Sigmoid colon (tissue), 7 donors: ENCODE data around the gene MYO9A. TPM values are rescaled to one million over a fixed set of nuclear protein-coding genes. Genes with fewer than 3 reads are reported as not detected.

ENCODE experiments used
- DNase-seq: peaks from one replicate; pipeline ENCODE4 v3.0.0-alpha.2; 2019
- H3K27ac ChIP-seq, 4 donors: fragments of 200-600 bp; sonication (generic); one replicate each; pipeline ENCODE4 v1.5.1; 2016 to 2019; ENCODE audit warnings: mild to moderate bottlenecking in 1 of 4
- H3K27me3 ChIP-seq, 3 donors: fragments of 200-600 bp; sonication (generic); one replicate each; pipeline ENCODE4 v1.5.1; 2019; ENCODE audit warnings: mild to moderate bottlenecking in 1 of 3
- H3K36me3 ChIP-seq, 4 donors: fragments of 200-600 bp; sonication (generic); one replicate each; pipeline ENCODE4 v1.5.1; 2016 to 2019
- H3K4me1 ChIP-seq, 4 donors: fragments of 200-600 bp; sonication (generic); one replicate each; pipeline ENCODE4 v1.5.1; 2017 to 2019
- H3K4me3 ChIP-seq, 4 donors: fragments of 200-600 bp; sonication (generic); one replicate each; pipeline ENCODE4 v1.5.1; 2017 to 2019; ENCODE audit warnings: mild to moderate bottlenecking in 2 of 4, moderate library complexity in 1 of 4
- H3K9me3 ChIP-seq, 4 donors: fragments of 200-600 bp in 3 of 4; sonication (generic) in 3 of 4; one replicate each; pipeline versions ENCODE4 v1.5.1 to v1.6.1; 2013 to 2019
- CTCF ChIP-seq, 4 experiments: fragments of 450-650 bp in 3 of 4; fragments of 200-600 bp in 1 of 4; IDR thresholded peaks; one replicate each; pipeline ENCODE4 v1.5.1; 2016 to 2019; ENCODE audit warnings: antibody characterized with exemption in 4 of 4, mild to moderate bottlenecking in 3 of 4, moderate library complexity in 2 of 4
- EP300 ChIP-seq, 4 donors: sonication (generic); formaldehyde crosslinking; IDR thresholded peaks; one replicate each; pipeline ENCODE4 v1.6.1; 2017; ENCODE audit warnings: antibody characterized with exemption in 4 of 4
- POLR2A ChIP-seq, 2 donors: fragments of 450-650 bp; IDR thresholded peaks; one replicate each; pipeline ENCODE4 v1.6.1; 2016; ENCODE audit warnings: antibody characterized with exemption in 2 of 2, mild to moderate bottlenecking in 2 of 2, moderate library complexity in 2 of 2
- POLR2AphosphoS5 ChIP-seq, 4 donors: sonication (generic); formaldehyde crosslinking; IDR thresholded peaks; one replicate each; pipeline ENCODE4 v1.6.1; 2017; ENCODE audit warnings: antibody characterized with exemption in 4 of 4
- WGBS, 2 donors: extraction: QIAGEN DNeasy Blood & Tissue Kit; methylation state at CpG; one replicate each; pipeline ENCODE4 v1.1.7; 2013; 5-methylcytosine and 5-hydroxymethylcytosine counted together
- intact Hi-C: fragments of 100-400 bp; cut with DNase I; formaldehyde crosslinking; loops from one replicate; pipeline ENCODE4 v1.15.1; 2023
- polyA plus RNA-seq, 3 donors: library from polyadenylated mRNA; stranded (reverse); fragments of 200-250 nt; gene quantifications; one replicate each; pipeline ENCODE4 v1.2.3, GENCODE V29; 2013
- total RNA-seq, 4 donors: library from RNA; depleted of rRNA; stranded (reverse); fragments of >200 nt; gene quantifications; one replicate each; pipeline ENCODE4 v1.1.0, GENCODE V29; 2016
- donor health status: healthy with polysubstance abuse.
- donor health status: Bipolar disorder and iron deficiency.
- donor health status: healthy.

Gene MYO9A
- total and polyA plus RNA-seq, 7 donors = 3.0 to 80.0 (median 55.8) TPM

- Histone ChIP-seq H3K4me3 (no peak overlapping the region), H3K27me3 (no peaks in the 10 kb centered on the region), H3K36me3 (no peaks in the 10 kb centered on the region), H3K4me1 (peaks cover 0 to 4% (median under 1%) of the 10 kb centered on the region in 4 donors), H3K27ac (no peak overlapping the region), H3K9me3 (no peaks in the 10 kb centered on the region)
- no peak for DNase-seq
- 91 to 92% methylated on average over 9 of the region's 9 CpGs for WGBS, 2 donors
- TF ChIP-seq EP300 (IDR thresholded peaks at IDR 0.05) (no peak), POLR2AphosphoS5 (IDR thresholded peaks at IDR 0.05) (no peak), CTCF (IDR thresholded peaks at IDR 0.05) (no peak), POLR2A (IDR thresholded peaks at IDR 0.05) (no peak)
- intact Hi-C loops = no loop called here
Measured at GRCh38 chr15:72086920-72087648, 30.9 kb downstream of the MYO9A start.

- no peak for DNase-seq
- no peaks in the 10 kb centered on the region for H3K36me3 ChIP-seq
- no peaks in the 10 kb centered on the region for H3K9me3 ChIP-seq
- TF ChIP-seq CTCF (IDR thresholded peaks at IDR 0.05) = no peak
- no peak for TF ChIP-seq POLR2A (IDR thresholded peaks at IDR 0.05)
- TF ChIP-seq POLR2AphosphoS5 (IDR thresholded peaks at IDR 0.05) = no peak
- TF ChIP-seq EP300 (IDR thresholded peaks at IDR 0.05) = no peak
- intact Hi-C loops = no loop called here
- 64 to 85% methylated on average over 11 of the region's 11 CpGs for WGBS, 2 donors
- no peak overlapping the region for H3K27ac ChIP-seq
- no peaks in the 10 kb centered on the region for H3K27me3 ChIP-seq
- H3K4me3 ChIP-seq = no peak overlapping the region
- peaks cover 0 to 4% (median 0%) of the 10 kb centered on the region in 4 donors for H3K4me1 ChIP-seq
Measured at GRCh38 chr15:72086010-72086697, 31.8 kb downstream of the MYO9A start.

DNA sequence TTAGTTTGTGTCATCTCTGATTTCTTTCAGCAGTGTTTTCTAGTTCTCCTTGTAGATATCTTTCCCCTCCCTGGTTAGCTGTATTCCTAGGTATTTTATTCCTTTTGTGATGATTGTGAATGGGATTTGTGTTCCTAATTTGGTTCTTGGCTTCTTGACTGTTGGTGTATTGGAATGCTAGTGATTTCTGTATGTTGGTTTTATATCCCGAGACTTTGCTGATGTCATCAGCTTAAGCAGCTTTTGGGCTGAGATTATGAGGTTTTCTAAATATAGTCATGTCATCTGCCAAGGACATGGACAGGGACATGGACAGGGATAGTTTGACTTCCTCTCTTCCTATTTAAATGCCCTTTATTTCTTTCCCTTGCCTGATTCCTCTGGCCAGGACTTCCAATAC is 35.8 kb downstream of the MYO9A start:
- Histone ChIP-seq H3K9me3 (no peaks in the 10 kb centered on the region), H3K36me3 (no peaks in the 10 kb centered on the region), H3K4me1 (no peaks in the 10 kb centered on the region), H3K4me3 (no peak overlapping the region), H3K27me3 (no peaks in the 10 kb centered on the region), H3K27ac (no peak overlapping the region)
- TF ChIP-seq POLR2AphosphoS5 (IDR thresholded peaks at IDR 0.05) = no peak
- no peak for TF ChIP-seq EP300 (IDR thresholded peaks at IDR 0.05)
- TF ChIP-seq POLR2A (IDR thresholded peaks at IDR 0.05) = no peak
- no peak for TF ChIP-seq CTCF (IDR thresholded peaks at IDR 0.05)
- DNase-seq = no peak
- 100% methylated on average over 1 of the region's 1 CpG for WGBS, 2 donors
- intact Hi-C loops = no loop called here

DNA sequence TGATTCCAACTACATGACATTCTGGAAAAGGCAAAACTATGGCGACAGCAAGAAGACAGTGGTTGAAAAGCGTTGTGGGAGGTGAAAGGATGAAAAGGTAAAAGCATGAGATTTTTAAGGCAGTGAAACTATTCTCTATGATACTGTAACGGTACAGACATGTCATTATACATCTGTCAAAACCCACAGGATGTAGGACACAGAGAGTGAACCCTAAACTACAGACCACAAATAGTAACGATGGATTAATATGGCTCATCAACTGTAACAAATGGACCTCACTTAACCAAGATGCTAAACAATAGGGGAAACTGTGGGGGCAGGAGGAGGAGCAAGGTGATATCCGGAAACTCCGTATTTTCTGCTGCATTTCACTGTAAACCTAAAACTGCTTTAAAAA is 39.1 kb downstream of the MYO9A start:
- 76 to 88% methylated on average over 6 of the region's 6 CpGs for whole genome bisulfite sequencing, 2 donors
- no peak for TF ChIP-seq EP300 (IDR thresholded peaks at IDR 0.05)
- TF ChIP-seq POLR2AphosphoS5 (IDR thresholded peaks at IDR 0.05) = no peak
- TF ChIP-seq CTCF (IDR thresholded peaks at IDR 0.05) = no peak
- TF ChIP-seq POLR2A (IDR thresholded peaks at IDR 0.05) = no peak
- intact Hi-C loops = no loop called here
- Histone ChIP-seq H3K27me3 (no peaks in the 10 kb centered on the region), H3K36me3 (no peaks in the 10 kb centered on the region), H3K4me3 (no peak overlapping the region), H3K27ac (no peak overlapping the region), H3K9me3 (no peaks in the 10 kb centered on the region), H3K4me1 (peaks cover 0 to 16% (median 5%) of the 10 kb centered on the region in 4 donors)
- no peak for DNase-seq
